CD4-positive, alpha-beta T cell treated with Interferon alpha-2 for 1 hour (primary cell): ENCODE results near the gene THBS2.

Experiments used
- DNase-seq, 2 donors: peaks; one replicate each; pipeline ENCODE4 v3.0.0-alpha.2; 2020 to 2022

THBS2 gene

DNA sequence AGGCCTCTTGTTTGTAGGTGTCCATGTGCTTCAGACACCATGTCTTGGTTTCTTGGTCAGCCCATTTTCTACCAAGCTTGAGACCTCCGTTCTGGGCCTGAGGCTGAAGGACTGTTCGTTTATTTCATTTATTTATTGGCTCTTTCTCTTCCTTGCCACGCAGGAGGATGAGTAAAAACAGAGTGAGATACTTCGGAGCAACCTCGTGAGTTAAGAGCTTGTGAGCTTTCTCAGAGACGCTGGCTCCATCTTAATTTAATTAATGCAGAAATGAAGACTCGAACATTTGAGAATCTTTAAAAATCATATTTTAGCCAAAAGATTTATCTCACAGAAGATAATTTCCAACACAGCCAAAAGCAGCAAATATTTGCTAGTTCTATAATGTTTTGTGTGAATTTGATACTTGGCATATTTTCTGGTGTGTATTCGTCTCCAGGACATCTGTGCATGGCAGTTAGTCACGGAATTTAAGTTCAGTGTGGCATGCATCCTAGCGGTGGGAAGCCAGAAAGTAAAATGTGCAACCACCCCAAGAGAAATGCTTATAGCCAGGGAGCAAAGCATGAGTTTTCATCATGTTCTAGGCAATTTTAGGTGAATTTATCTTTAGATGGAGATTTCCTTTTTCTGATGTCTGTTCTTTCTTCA, 76.0 kb downstream of the THBS2 start:
- DNase-seq: no peak

DNA sequence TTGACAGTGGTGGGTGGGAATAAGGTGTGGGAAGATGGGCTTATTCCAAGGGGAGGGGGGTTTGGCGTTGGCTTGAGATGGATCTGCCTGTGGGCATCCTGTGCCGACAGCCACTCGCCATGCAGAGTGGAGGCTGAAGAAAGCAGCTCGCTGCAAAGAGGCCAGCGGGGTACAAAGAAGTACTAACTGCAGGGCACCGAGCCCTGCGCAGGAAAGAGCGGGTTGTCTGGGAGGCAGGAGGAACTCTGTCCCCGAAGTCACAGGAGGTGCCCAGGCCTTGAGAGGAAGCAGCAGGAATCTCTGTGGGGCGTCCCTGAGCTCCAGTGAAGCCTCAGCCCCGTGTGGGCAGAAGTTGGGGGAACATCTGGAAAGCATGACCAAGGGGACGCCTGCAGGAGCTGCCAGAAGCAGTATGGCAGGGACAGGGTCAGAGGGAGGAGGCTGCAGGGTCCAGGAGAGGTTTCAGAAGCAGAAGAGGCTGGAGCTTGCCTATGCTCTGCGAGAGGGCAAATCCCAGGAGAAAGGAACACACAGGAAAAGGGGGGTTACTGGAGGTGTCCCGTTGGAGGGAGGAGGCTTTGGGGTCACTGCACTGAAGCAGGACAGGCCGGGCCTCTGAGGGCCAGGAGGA, 77.2 kb downstream of the THBS2 start:
- DNase-seq: no peak

DNA sequence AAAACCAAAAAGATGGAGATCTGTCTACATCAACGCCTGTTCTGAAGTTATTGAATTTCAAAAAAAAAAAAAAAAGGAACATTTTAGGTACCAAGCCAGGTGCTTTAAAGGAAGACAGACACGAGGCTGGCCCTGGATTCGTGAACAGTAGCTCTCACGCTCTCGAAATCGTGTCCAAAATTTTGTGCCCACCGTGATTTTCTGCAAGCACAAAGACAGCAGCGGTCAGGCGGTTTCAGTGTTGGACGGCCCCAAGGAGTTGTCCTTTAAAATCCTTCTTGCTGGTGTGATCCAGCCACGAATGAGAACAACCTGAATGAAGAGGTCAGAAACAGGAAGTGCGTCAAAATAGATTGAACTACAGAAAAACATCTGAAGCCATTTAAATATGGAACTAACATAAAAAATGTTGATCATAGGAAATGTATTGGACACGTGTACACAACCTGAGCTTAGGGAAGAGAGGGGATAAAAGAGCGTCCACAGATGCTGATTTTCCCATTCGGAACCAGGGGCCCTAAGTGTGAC, 78.2 kb downstream of the THBS2 start:
- DNase-seq: no peak

- no peak for DNase-seq
Measured at GRCh38 chr6:169174516-169175359, 78.9 kb downstream of the THBS2 start.

- no peak for DNase-seq
Measured at GRCh38 chr6:169173532-169174268, 79.9 kb downstream of the THBS2 start.

- DNase-seq: no peak
Measured at GRCh38 chr6:169172946-169173345, 80.7 kb downstream of the THBS2 start.

DNA sequence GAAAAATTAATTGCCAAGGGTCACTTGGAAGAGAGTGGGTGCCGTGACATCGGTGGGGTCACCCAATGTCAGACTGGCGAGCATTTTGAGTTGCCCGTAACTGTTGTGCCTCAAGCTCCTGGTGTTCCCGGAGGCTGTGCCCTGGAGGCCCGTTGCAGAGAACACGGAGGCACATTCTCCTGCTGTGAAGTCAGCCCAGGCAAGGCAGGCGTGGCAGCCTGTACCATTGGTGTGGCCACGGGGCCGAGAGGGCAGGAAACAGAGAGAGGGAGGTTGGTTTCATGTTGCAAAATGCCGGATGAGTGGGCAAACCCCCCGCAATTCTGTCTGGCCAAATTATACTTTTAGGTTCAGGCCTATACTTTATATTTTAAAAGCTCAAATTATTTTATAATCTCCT, 81.2 kb downstream of the THBS2 start:
- no peak for DNase-seq

DNA sequence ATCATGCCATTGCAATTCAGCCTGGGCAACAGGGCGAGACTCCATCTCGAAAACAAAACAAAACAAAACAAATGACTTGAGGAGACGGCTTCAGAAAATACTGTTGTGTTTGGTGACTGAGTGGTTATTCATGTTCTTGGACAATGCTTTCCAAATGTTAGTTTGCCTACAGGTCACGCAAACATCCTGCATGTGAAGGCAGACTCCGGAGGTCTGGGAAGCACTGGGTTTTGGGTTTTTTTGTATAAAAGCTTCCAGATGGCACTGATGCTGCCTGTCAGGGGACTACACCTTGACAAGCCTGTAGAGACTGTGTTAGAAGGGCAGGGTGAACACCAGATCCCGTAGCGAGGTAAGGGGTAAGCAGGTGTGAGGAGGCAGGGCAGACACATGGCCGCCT, 81.7 kb downstream of the THBS2 start:
- no peak for DNase-seq

DNA sequence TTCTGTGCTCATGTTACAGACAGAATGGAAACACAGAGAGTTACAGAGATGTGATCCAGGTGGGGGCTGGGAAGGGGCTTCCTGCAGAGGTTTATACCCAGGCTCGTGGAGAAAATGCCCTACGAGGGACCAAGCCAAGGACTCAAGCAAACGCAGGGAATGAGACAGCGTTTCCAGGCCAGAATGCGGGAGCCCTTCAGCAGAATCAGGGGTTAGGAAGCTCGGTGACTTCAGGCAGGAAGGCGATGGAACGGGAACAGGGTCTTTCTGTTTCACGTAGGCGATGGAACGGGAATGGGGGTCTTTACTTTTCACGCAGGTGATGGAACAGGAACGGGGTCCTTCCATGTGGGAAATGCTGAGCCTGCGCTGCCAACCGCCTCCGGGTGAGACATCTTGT, 82.6 kb downstream of the THBS2 start:
- no peak for DNase-seq

- DNase-seq: no peak
Measured at GRCh38 chr6:169170583-169170955, 83.1 kb downstream of the THBS2 start.

DNA sequence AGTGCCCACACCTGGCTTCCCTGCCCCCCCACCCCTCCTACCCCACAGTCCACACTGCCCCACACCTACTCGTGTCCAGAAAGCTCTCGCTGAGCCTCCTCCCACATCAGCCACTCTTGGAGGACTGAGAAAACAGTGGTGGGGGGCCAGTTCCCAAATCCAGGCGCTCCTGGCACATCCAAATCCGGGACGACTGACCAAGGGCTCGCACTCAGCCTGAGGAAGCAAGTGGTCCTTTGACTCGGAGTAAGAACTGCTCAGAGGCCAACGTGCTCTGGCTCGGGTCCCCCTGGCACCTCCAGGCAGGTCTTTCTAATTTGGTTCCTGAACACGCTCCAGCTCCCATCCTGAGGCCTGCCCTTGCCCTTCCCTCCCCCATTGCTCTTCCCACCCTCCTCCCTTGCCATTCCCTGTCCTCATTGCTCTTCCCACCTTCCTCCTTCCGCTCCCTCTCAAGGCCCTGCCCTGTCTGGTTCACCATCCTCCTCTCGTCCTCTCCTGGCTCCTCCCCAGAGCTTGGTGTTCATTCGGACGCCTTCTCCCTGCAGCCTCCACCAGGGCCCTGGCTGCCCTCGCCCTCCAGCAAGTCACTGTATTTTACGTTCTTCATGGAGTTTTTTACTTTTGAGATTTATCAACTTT, 83.6 kb downstream of the THBS2 start:
- no peak for DNase-seq

DNA sequence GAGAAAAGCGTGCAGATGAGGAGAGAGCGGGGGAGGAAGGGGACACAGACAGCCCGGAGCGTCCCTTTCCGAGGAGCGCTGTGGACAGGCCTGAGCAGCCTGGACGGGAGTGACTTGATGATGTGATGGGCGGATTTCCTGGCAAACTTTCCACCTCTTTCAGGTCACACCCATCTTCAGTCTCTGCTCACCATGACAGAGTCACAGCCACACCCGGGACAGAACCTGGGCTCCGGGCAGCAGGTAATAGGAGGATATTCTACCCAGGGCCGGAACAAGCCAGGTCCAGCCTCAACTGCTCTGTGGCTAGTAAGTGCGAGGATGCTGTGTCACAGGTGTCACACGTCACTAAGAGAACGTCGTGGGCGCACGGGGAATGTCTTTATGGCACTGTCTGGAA, 84.3 kb downstream of the THBS2 start:
- DNase-seq: no peak

DNA sequence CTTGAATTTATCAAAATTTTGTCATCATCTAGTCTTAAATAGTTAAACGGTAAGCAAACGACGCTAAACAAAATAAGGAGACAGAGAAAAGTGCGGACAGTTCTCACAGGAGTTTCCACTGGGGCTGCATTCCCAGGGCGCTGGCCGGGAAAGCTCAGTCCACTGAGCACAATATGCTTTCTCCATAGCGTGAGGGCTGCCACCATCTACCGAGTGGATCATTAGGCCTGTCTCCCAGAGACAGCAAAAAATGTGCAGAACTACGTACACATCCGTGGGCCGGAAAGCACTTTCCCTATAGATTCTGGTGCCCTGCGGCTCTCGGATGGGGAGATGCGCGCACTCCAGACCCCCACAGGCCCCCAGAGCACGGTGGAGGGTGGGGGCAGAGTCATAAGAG, 84.9 kb downstream of the THBS2 start:
- no peak for DNase-seq

DNA sequence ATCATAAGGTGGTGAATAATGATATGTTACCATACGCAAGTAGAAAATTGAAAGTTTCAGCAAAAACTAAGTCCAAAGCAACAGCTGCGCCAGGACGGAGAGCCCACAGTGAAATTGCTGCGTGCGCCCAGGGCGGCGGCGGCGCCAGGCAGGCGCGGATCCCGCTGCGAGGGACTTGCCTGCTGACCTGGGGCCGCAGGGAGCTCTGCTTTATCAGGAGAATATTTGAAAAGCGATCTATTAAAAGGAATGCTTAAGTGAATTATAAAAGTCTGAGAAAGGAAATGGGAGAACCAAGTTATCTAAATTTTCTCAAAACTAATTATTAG, 85.4 kb downstream of the THBS2 start:
- DNase-seq: no peak

- DNase-seq: no peak
Measured at GRCh38 chr6:169167581-169168301, 85.9 kb downstream of the THBS2 start.

DNA sequence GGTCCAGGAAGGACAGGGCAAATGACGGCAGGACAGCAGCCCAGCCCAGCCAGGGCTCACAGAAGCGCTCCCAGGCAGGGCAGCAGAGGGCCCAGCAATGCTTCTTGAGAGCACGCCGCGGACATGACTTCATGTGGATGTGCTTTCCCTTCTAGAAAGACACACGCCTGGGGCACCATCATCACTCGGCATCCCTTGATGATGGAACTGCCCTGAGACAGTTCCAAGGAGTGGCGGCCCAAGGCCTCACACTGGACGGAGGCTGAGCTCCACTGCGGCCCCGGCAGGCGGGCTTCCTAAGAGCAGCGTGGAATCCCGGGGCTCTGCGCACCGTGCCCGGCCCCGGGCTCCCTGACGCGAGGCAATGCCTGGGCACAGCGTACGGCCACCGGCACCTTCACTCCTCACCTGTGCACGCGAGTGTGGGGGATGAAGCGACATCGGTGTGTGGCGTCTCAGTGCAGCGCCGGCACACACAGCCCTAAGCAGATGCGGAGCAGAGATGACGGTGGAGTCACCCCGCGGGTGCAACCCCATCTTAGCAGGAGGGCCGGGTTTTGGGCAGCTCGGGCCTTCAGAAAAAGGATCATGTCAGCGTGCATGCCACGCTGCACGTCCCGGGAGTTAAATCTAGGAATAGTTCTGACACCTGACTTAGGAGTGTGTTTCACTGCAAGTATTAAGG, 86.6 kb downstream of the THBS2 start:
- no peak for DNase-seq
